AG09319 (cell line): ENCODE data around the gene CHD2.
A peak's percentile ranks its signal among the peaks of the same experiment; 100 is the strongest.
"Not testable (repeated sequence)": the region's sequence is repeated elsewhere in the genome, so short reads cannot be mapped to it uniquely, and the experiment has no call there.

Experiments used
- DNase-seq: peaks from one replicate; pipeline ENCODE4 v3.0.0-alpha.2; 2010; ENCODE audit warnings: low read depth; ENCODE audit errors: extremely low read depth
- CTCF ChIP-seq: IDR thresholded peaks from 2 replicates; pipeline ENCODE4 v1.5.1; 2011; ENCODE audit warnings: low read depth, mild to moderate bottlenecking, inconsistent platforms, low read length, moderate library complexity

Gene CHD2

GRCh38 chr15:92917598-92918407 is 17.7 kb downstream of the CHD2 start:
- DNase-seq = peak; percentile 86
- peak; percentile 77 for TF ChIP-seq CTCF

GRCh38 chr15:92918881-92919280 is 18.8 kb downstream of the CHD2 start:
- not testable (repeated sequence) for DNase-seq

GRCh38 chr15:92920595-92921161 is 20.6 kb downstream of the CHD2 start:
- TF ChIP-seq CTCF = no peak
- no peak for DNase-seq

- no peak for DNase-seq
- no peak for TF ChIP-seq CTCF
Measured at GRCh38 chr15:92921215-92922131, 21.3 kb downstream of the CHD2 start.

- no peak for TF ChIP-seq CTCF
- no peak for DNase-seq
Measured at GRCh38 chr15:92922418-92923002, 22.4 kb downstream of the CHD2 start.

GRCh38 chr15:92924216-92924615 is 24.1 kb downstream of the CHD2 start:
- no peak for TF ChIP-seq CTCF
- no peak for DNase-seq

- no peak for TF ChIP-seq CTCF
- DNase-seq = no peak
Measured at GRCh38 chr15:92925454-92925853, 25.3 kb downstream of the CHD2 start.
